SJSA1 (cell line): ENCODE results near the gene CENPP. TPM values are rescaled to one million over a fixed set of nuclear protein-coding genes. Genes with fewer than 3 reads are reported as not detected.

Source experiments
- DNase-seq, 2 experiments: peaks; one replicate each; pipeline ENCODE4 v3.0.0-alpha.2; 2015 to 2020; ENCODE audit warnings: low spot score in 2 of 2, low read depth in 1 of 2
- H3K27ac ChIP-seq: fragments of 250-450 bp; sonication (Bioruptor Pico); 2 replicates; pipeline ENCODE4 v1.5.1; 2020; ENCODE audit warnings: mild to moderate bottlenecking, moderate library complexity
- H3K27me3 ChIP-seq: fragments of 250-450 bp; sonication (Bioruptor Pico); replicated peaks from 2 replicates; pipeline ENCODE4 v1.5.1; 2020; ENCODE audit warnings: mild to moderate bottlenecking, moderate library complexity
- H3K36me3 ChIP-seq: fragments of 250-450 bp; sonication (Bioruptor Pico); 2 replicates; pipeline ENCODE4 v1.5.1; 2020; ENCODE audit warnings: mild to moderate bottlenecking
- H3K4me1 ChIP-seq: fragments of 250-450 bp; sonication (Bioruptor Pico); replicated peaks from 2 replicates; pipeline ENCODE4 v1.6.1; 2021; ENCODE audit warnings: mild to moderate bottlenecking
- H3K4me3 ChIP-seq: fragments of 250-450 bp; sonication (Bioruptor Pico); 2 replicates; pipeline ENCODE4 v1.5.1; 2020; ENCODE audit warnings: mild to moderate bottlenecking
- H3K9me3 ChIP-seq: fragments of 250-450 bp; sonication (Bioruptor Pico); replicated peaks from 2 replicates; pipeline ENCODE4 v1.5.1; 2020; ENCODE audit warnings: mild to moderate bottlenecking
- total RNA-seq: library from RNA; depleted of rRNA; stranded (reverse); fragments of >200 nt; shearing (Covaris generic); gene quantifications from 2 replicates; pipeline ENCODE4 v1.2.3, GENCODE V29; 2014

CENPP gene
- total RNA-seq, 1 experiment from 2014 or later = 11.0 TPM

- H3K4me1 ChIP-seq = no peaks in the 10 kb centered on the region
- H3K4me3 ChIP-seq = no peak overlapping the region
- DNase-seq = no peak
- no peaks in the 10 kb centered on the region for H3K9me3 ChIP-seq
- no peaks in the 10 kb centered on the region for H3K36me3 ChIP-seq
- H3K27ac ChIP-seq = no peak overlapping the region
- no peaks in the 10 kb centered on the region for H3K27me3 ChIP-seq
These were observed 52.1 kb downstream of the CENPP start for GRCh38 chr9:92377876-92378275.

GRCh38 chr9:92378865-92379560, 53.3 kb downstream of the CENPP start:
- Histone ChIP-seq H3K27me3 (no peaks in the 10 kb centered on the region), H3K4me1 (no peaks in the 10 kb centered on the region), H3K27ac (no peak overlapping the region), H3K36me3 (no peaks in the 10 kb centered on the region), H3K9me3 (no peaks in the 10 kb centered on the region), H3K4me3 (no peak overlapping the region)
- no peak for DNase-seq

- Histone ChIP-seq H3K27ac (no peak overlapping the region), H3K9me3 (no peaks in the 10 kb centered on the region), H3K27me3 (no peaks in the 10 kb centered on the region), H3K36me3 (no peaks in the 10 kb centered on the region), H3K4me1 (no peaks in the 10 kb centered on the region), H3K4me3 (no peak overlapping the region)
- DNase-seq = no peak
These were observed 54.9 kb downstream of the CENPP start for GRCh38 chr9:92380603-92381002.

GRCh38 chr9:92381775-92382174, 56.0 kb downstream of the CENPP start:
- no peaks in the 10 kb centered on the region for H3K4me1 ChIP-seq
- no peak for DNase-seq
- no peak overlapping the region for H3K4me3 ChIP-seq
- no peaks in the 10 kb centered on the region for H3K36me3 ChIP-seq
- H3K9me3 ChIP-seq = no peaks in the 10 kb centered on the region
- no peaks in the 10 kb centered on the region for H3K27me3 ChIP-seq
- H3K27ac ChIP-seq = no peak overlapping the region

GRCh38 chr9:92384375-92384774, 58.6 kb downstream of the CENPP start:
- Histone ChIP-seq H3K27me3 (no peaks in the 10 kb centered on the region), H3K36me3 (no peaks in the 10 kb centered on the region), H3K4me3 (no peak overlapping the region), H3K9me3 (no peaks in the 10 kb centered on the region), H3K27ac (no peak overlapping the region), H3K4me1 (no peaks in the 10 kb centered on the region)
- DNase-seq = no peak

DNA sequence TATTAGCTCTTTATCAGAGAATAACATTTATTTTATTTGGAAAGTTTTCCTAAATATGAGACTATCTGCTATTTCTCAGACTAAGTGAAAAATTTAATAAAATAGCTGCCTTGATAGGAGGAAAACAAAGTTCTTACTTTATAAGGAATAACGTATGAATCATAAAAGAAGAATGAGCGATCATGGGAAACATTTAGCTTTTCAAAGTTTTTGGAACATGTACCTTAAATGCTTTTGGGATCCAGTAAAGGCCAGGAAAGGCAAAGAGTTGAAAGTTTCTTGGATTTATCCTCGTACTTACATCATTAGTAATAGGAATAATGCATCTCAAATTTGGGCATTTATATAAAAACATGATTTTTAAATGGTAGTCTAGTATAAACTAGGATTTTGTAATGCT, 59.2 kb downstream of the CENPP start:
- H3K27ac ChIP-seq = no peak overlapping the region

GRCh38 chr9:92385477-92385876, 59.7 kb downstream of the CENPP start:
- no peak overlapping the region for H3K27ac ChIP-seq
- DNase-seq = no peak
- no peaks in the 10 kb centered on the region for H3K4me1 ChIP-seq

More for the DNA sequence above, 59.2 kb downstream of the CENPP start:
- Histone ChIP-seq H3K36me3 (no peaks in the 10 kb centered on the region), H3K4me1 (no peaks in the 10 kb centered on the region), H3K4me3 (no peak overlapping the region), H3K9me3 (no peaks in the 10 kb centered on the region), H3K27me3 (no peaks in the 10 kb centered on the region)
- DNase-seq = no peak

GRCh38 chr9:92385953-92386352, 60.2 kb downstream of the CENPP start:
- no peaks in the 10 kb centered on the region for H3K4me1 ChIP-seq
- H3K4me3 ChIP-seq = no peak overlapping the region
- H3K27ac ChIP-seq = no peak overlapping the region
- no peaks in the 10 kb centered on the region for H3K27me3 ChIP-seq
- H3K9me3 ChIP-seq = no peaks in the 10 kb centered on the region
- DNase-seq = no peak
- no peaks in the 10 kb centered on the region for H3K36me3 ChIP-seq

More at GRCh38 chr9:92385477-92385876, 59.7 kb downstream of the CENPP start:
- Histone ChIP-seq H3K27me3 (no peaks in the 10 kb centered on the region), H3K36me3 (no peaks in the 10 kb centered on the region), H3K4me3 (no peak overlapping the region), H3K9me3 (no peaks in the 10 kb centered on the region)

GRCh38 chr9:92392690-92393089, 66.9 kb downstream of the CENPP start:
- no peak for DNase-seq
- Histone ChIP-seq H3K4me3 (no peak overlapping the region), H3K27ac (no peak overlapping the region), H3K27me3 (no peaks in the 10 kb centered on the region), H3K4me1 (no peaks in the 10 kb centered on the region), H3K9me3 (no peaks in the 10 kb centered on the region), H3K36me3 (no peaks in the 10 kb centered on the region)

- DNase-seq = no peak
- no peak overlapping the region for H3K27ac ChIP-seq
These were observed 67.9 kb downstream of the CENPP start for GRCh38 chr9:92393686-92394085.

GRCh38 chr9:92395617-92396016, 69.9 kb downstream of the CENPP start:
- Histone ChIP-seq H3K27me3 (no peaks in the 10 kb centered on the region), H3K27ac (no peak overlapping the region), H3K9me3 (no peaks in the 10 kb centered on the region), H3K4me3 (no peak overlapping the region), H3K4me1 (no peaks in the 10 kb centered on the region), H3K36me3 (no peaks in the 10 kb centered on the region)
- no peak for DNase-seq

More at GRCh38 chr9:92393686-92394085, 67.9 kb downstream of the CENPP start:
- H3K4me3 ChIP-seq = no peak overlapping the region
- H3K9me3 ChIP-seq = no peaks in the 10 kb centered on the region
- no peaks in the 10 kb centered on the region for H3K36me3 ChIP-seq
- H3K27me3 ChIP-seq = no peaks in the 10 kb centered on the region
- H3K4me1 ChIP-seq = no peaks in the 10 kb centered on the region

DNA sequence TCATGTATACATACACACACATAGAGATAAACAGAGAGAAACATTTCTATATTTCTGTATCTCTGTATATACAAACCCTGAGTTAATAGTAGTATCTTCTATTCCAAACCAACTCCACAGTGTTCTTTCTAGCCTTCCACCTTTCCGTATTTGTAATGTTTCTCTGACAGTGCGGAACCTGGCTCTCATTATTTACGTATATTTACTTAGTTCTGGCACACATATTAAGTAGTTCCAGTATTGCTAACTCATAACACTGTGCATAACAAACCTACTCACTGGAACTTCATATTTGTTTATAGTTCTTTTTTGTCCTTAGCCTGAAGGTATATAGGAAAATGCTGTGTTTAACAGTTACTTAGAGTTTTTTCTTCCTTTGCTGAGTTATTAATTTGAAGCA, 72.1 kb downstream of the CENPP start:
- no peaks in the 10 kb centered on the region for H3K4me1 ChIP-seq
- no peaks in the 10 kb centered on the region for H3K36me3 ChIP-seq
- H3K27ac ChIP-seq = no peak overlapping the region
- H3K27me3 ChIP-seq = no peaks in the 10 kb centered on the region
- no peak for DNase-seq
- no peaks in the 10 kb centered on the region for H3K9me3 ChIP-seq
- no peak overlapping the region for H3K4me3 ChIP-seq

GRCh38 chr9:92402360-92402759, 76.6 kb downstream of the CENPP start:
- H3K4me1 ChIP-seq = no peaks in the 10 kb centered on the region
- H3K27me3 ChIP-seq = no peaks in the 10 kb centered on the region
- no peaks in the 10 kb centered on the region for H3K36me3 ChIP-seq
- no peak overlapping the region for H3K27ac ChIP-seq
- no peak overlapping the region for H3K4me3 ChIP-seq
- no peaks in the 10 kb centered on the region for H3K9me3 ChIP-seq
- DNase-seq = no peak

GRCh38 chr9:92402826-92403745, 77.3 kb downstream of the CENPP start:
- no peak for DNase-seq
- no peaks in the 10 kb centered on the region for H3K27me3 ChIP-seq
- H3K4me3 ChIP-seq = no peak overlapping the region
- no peaks in the 10 kb centered on the region for H3K4me1 ChIP-seq
- no peaks in the 10 kb centered on the region for H3K9me3 ChIP-seq
- no peaks in the 10 kb centered on the region for H3K36me3 ChIP-seq
- H3K27ac ChIP-seq = no peak overlapping the region
